Endothelial cell of umbilical vein (primary cell): ENCODE results near the gene TBC1D25. TPM values are rescaled to one million over a fixed set of nuclear protein-coding genes. Genes with fewer than 3 reads are reported as not detected.

Source experiments
- BruUV-seq: library from RNA; stranded (reverse); fragments of 400-500 nt; replicated peaks from 2 replicates; lab custom pipeline; 2021; lab: Mats Ljungman, UMichigan
- CTCF ChIA-PET: fragments of 300-600, 350-600 bp; sonication (Branson Sonifier 250); formaldehyde crosslinking; loops from one replicate; lab custom pipeline; 2021; ENCODE audit warnings: antibody characterized with exemption, inconsistent platforms; lab: Charles Lee
- POLR2A ChIA-PET: fragments of 300-600, 350-600 bp; sonication (Branson Sonifier 250); formaldehyde crosslinking; loops from one replicate; lab custom pipeline; 2021; ENCODE audit warnings: antibody characterized with exemption, inconsistent platforms; lab: Charles Lee
- DNase-seq: peaks from one replicate; pipeline ENCODE4 v3.0.0-alpha.2; 2011; ENCODE audit warnings: low read depth, low spot score
- FAIRE-seq: peaks from 2 replicates; lab custom pipeline; 2011; peaks lifted over from hg19 to GRCh38; lab: Jason Lieb, UNC
- H2AFZ ChIP-seq: 2 replicates; pipeline ENCODE4 v1.6.0; 2012; ENCODE audit warnings: low read depth, low read length, control low read depth, inconsistent platforms
- H3K27ac ChIP-seq: 2 replicates; pipeline ENCODE4 v1.5.1; 2011; ENCODE audit warnings: low read depth, mild to moderate bottlenecking, control low read depth, low read length, moderate library complexity; ENCODE audit not compliant: insufficient read depth
- H3K27me3 ChIP-seq, 2 experiments: 2 replicates each; pipeline versions ENCODE4 v1.6.0 to v1.6.1; 2011; ENCODE audit warnings: low read length in 2 of 2, mixed read lengths in 1 of 2; ENCODE audit not compliant: control insufficient read depth in 2 of 2, insufficient read depth in 2 of 2
- H3K36me3 ChIP-seq, 2 experiments: 2 replicates in 1 of 2; 3 replicates in 1 of 2; pipeline ENCODE4 v1.5.1; 2011; ENCODE audit warnings: low read length in 2 of 2, mild to moderate bottlenecking in 1 of 2, moderate library complexity in 1 of 2; ENCODE audit not compliant: control insufficient read depth in 2 of 2, insufficient read depth in 2 of 2; ENCODE audit errors: extremely low read depth in 1 of 2
- H3K4me1 ChIP-seq: 3 replicates; pipeline ENCODE4 v1.5.1; 2011; ENCODE audit warnings: mild to moderate bottlenecking, low read length; ENCODE audit not compliant: control insufficient read depth, insufficient read depth; ENCODE audit errors: extremely low read depth
- H3K4me2 ChIP-seq: 2 replicates; pipeline ENCODE4 v1.6.1; 2011; ENCODE audit warnings: low read length, control low read depth, mixed read lengths; ENCODE audit not compliant: insufficient read depth
- H3K4me3 ChIP-seq, 3 experiments: fragments of 200-600 bp in 1 of 3; sonication (generic), shearing (Covaris generic) in 1 of 3; replicated peaks in 1 of 3; 2 replicates each; pipeline ENCODE4 v1.5.1; 2011 to 2016; ENCODE audit warnings: control low read depth in 3 of 3, low read length in 3 of 3, mild to moderate bottlenecking in 2 of 3, inconsistent platforms in 1 of 3, low read depth in 1 of 3, moderate library complexity in 1 of 3; ENCODE audit not compliant: insufficient read depth in 1 of 3
- H3K79me2 ChIP-seq: 2 replicates; pipeline ENCODE4 v1.6.0; 2012; ENCODE audit warnings: low read length, inconsistent platforms; ENCODE audit not compliant: control insufficient read depth, insufficient read depth
- H3K9ac ChIP-seq: replicated peaks from 2 replicates; pipeline ENCODE3; 2011; ENCODE audit warnings: low read length, control low read depth; ENCODE audit not compliant: insufficient read depth; ENCODE audit errors: extremely low read depth
- H3K9me1 ChIP-seq: replicated peaks from 3 replicates; pipeline ENCODE4 v1.6.0; 2011; ENCODE audit warnings: mild to moderate bottlenecking, low read length; ENCODE audit not compliant: control insufficient read depth, insufficient read depth; ENCODE audit errors: extremely low read depth
- H3K9me3 ChIP-seq: replicated peaks from 2 replicates; pipeline ENCODE4 v1.5.1; 2012; ENCODE audit warnings: low read length, inconsistent platforms; ENCODE audit not compliant: control insufficient read depth, insufficient read depth
- H4K20me1 ChIP-seq: replicated peaks from 2 replicates; pipeline ENCODE3; 2011; ENCODE audit warnings: mild to moderate bottlenecking, low read length; ENCODE audit not compliant: control insufficient read depth, insufficient read depth; ENCODE audit errors: extremely low read depth
- EZH2 ChIP-seq: IDR thresholded peaks from 2 replicates; pipeline ENCODE4 v1.6.1; 2012; ENCODE audit warnings: borderline replicate concordance, low read depth, mild to moderate bottlenecking, moderate library complexity, low read length, inconsistent platforms; ENCODE audit not compliant: severe bottlenecking
- GATA2 ChIP-seq: IDR thresholded peaks from 2 replicates; pipeline ENCODE4 v1.7.0; 2011; ENCODE audit warnings: low read depth, mild to moderate bottlenecking, moderate library complexity, mixed read lengths, low read length; ENCODE audit not compliant: insufficient read length, insufficient read depth
- POLR2A ChIP-seq: IDR thresholded peaks from 2 replicates; pipeline ENCODE4 v1.6.1; 2012; ENCODE audit warnings: low read depth, mild to moderate bottlenecking, control low read depth, low read length
- dilution Hi-C: fragments of 300-500 bp; cut with MboI; formaldehyde crosslinking; loops from one replicate; pipeline ENCODE4 v1.15.0; 2019; ENCODE audit warnings: low sequenced_read_pairs; ENCODE audit not compliant: extremely low pct_ligation_motif_present
- intact Hi-C: fragments of 100-400 bp; cut with micrococcal nuclease; formaldehyde crosslinking; loops from one replicate; pipeline ENCODE4 v1.10.0; 2022
- polyA plus RNA-seq, 4 experiments: library from polyadenylated mRNA; depleted of rRNA in 3 of 4; stranded (reverse) in 3 of 4; unstranded in 1 of 4; fragments of >200 nt; gene quantifications; 2 replicates each; pipeline versions ENCODE4 v1.2.1 to v1.2.3, GENCODE V29; 2011 to 2012; ENCODE audit warnings: missing spikeins in 1 of 4
- total RNA-seq: library from RNA; stranded (reverse); gene quantifications from 2 replicates; pipeline ENCODE4 v1.2.3, GENCODE V29; 2021
- TF ChIP-seq, protein P1 (sequence below), 2 donors: IDR thresholded peaks; 1 replicate in 1 of 2; 2 replicates in 1 of 2; pipeline ENCODE4 v1.5.1; 2011; ENCODE audit warnings: low read length in 2 of 2, mild to moderate bottlenecking in 2 of 2, moderate library complexity in 2 of 2, control low read depth in 1 of 2, inconsistent platforms in 1 of 2, low read depth in 1 of 2; ENCODE audit not compliant: insufficient read depth in 1 of 2; ENCODE audit errors: extremely low read depth in 1 of 2

Gene TBC1D25
- total and polyA plus RNA-seq, 2 donors (not counting 3 experiments of a cell fraction or from before 2014, with no cell fraction given): 16.0 to 16.3 TPM

- no peaks in the 10 kb centered on the region for H3K9me3 ChIP-seq
- dilution Hi-C loops (no loop called here), intact Hi-C loops (loop anchor here (5.0 to 10.0 kb wide), 2 partner anchors 71 to 508 kb away; partner anchors contain the start of gene EBP)
- FAIRE-seq (no peak), DNase-seq (peak; percentile 43)
- no peaks in the 10 kb centered on the region for H4K20me1 ChIP-seq
- H3K4me2 ChIP-seq: peak overlapping the region; percentile 58
- H3K4me1 ChIP-seq: peaks cover 29% of the 10 kb centered on the region
- no peaks in the 10 kb centered on the region for H3K27me3 ChIP-seq
- POLR2A ChIA-PET: interaction anchor here (0.8 to 1.3 kb wide), 2 partner anchors 19 to 53 kb away, joined by 3 read pairs; partner anchors contain the start of gene RBM3
- CTCF ChIA-PET: no interaction called here
- no peak overlapping the region for H3K9ac ChIP-seq
- no TSS peak for BruUV-seq
- no peak overlapping the region for H3K4me3 ChIP-seq
- peak overlapping the region; percentile 59 for H2AFZ ChIP-seq
- TF ChIP-seq GATA2 (peak; percentile 27), EZH2 (no peak)
- H3K36me3 ChIP-seq: no peaks in the 10 kb centered on the region
- H3K79me2 ChIP-seq: no peaks in the 10 kb centered on the region
- H3K27ac ChIP-seq: peak overlapping the region; percentile 29
- no peaks in the 10 kb centered on the region for H3K9me1 ChIP-seq
These were observed 53.5 kb downstream of the TBC1D25 start for GRCh38 chrX:48592971-48593370.

DNA sequence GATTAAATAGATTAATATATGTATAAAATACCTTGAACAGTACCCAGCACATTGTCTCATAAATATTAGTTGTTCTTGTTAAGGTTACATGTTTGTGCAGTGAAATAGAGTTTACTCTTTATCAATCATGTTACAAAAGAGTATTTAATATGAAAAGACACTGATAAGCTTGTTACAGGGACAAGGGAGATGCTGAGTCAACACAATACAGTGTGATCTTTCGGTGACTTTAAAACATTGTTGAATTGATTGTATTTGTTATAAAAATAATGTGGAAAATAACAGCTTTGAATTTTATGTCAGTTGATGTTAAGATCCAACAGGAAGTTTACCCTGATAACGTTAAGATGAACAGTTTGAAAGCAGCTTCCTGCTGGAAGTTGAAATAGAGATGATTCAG, 56.4 kb downstream of the TBC1D25 start:
- peak; percentile 72 for FAIRE-seq
- Histone ChIP-seq H3K27me3 (no peaks in the 10 kb centered on the region), H3K4me2 (peak overlapping the region; percentile 60), H3K9ac (no peak overlapping the region), H3K36me3 (peaks cover 3 to 12% of the 10 kb centered on the region in 2 experiments), H3K27ac (peak overlapping the region; percentile 38), H3K9me3 (no peaks in the 10 kb centered on the region), H3K9me1 (no peaks in the 10 kb centered on the region), H3K4me1 (peaks cover 25% of the 10 kb centered on the region), H3K79me2 (peaks cover 9% of the 10 kb centered on the region), H2AFZ (no peak overlapping the region), H4K20me1 (no peaks in the 10 kb centered on the region), H3K4me3 (no peak overlapping the region)
- TF ChIP-seq POLR2A: no peak
- TF ChIP-seq, protein P1, sequence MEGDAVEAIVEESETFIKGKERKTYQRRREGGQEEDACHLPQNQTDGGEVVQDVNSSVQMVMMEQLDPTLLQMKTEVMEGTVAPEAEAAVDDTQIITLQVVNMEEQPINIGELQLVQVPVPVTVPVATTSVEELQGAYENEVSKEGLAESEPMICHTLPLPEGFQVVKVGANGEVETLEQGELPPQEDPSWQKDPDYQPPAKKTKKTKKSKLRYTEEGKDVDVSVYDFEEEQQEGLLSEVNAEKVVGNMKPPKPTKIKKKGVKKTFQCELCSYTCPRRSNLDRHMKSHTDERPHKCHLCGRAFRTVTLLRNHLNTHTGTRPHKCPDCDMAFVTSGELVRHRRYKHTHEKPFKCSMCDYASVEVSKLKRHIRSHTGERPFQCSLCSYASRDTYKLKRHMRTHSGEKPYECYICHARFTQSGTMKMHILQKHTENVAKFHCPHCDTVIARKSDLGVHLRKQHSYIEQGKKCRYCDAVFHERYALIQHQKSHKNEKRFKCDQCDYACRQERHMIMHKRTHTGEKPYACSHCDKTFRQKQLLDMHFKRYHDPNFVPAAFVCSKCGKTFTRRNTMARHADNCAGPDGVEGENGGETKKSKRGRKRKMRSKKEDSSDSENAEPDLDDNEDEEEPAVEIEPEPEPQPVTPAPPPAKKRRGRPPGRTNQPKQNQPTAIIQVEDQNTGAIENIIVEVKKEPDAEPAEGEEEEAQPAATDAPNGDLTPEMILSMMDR (IDR thresholded peaks at IDR 0.05; ENCODE audit: extremely low read depth in 1 of 2, insufficient read depth in 1 of 2, low read depth in 1 of 2, low read length in 2 of 2): no peak
- TF ChIP-seq GATA2: peak; percentile 51
- no TSS peak for BruUV-seq
- intact Hi-C loops: loop anchor here (2.0 to 10.0 kb wide), 2 partner anchors 55 to 511 kb away; no protein-coding TSS in a partner anchor
- ChIA-PET CTCF (interaction anchor here (1.0 to 1.5 kb wide), 3 partner anchors 9 to 18 kb away, joined by 3 read pairs; no protein-coding TSS in a partner anchor), POLR2A (interaction anchor here (0.7 to 1.5 kb wide), 3 partner anchors 17 to 22 kb away, joined by 3 to 7 read pairs (median 4); partner anchors contain the start of gene RBM3)
- dilution Hi-C loops: no loop called here
- DNase-seq: peak; percentile 15
